GM23248 (cell line): ENCODE data around the gene FOXQ1. TPM values are rescaled to one million over a fixed set of nuclear protein-coding genes. Genes with fewer than 3 reads are reported as not detected.

Source experiments
- DNase-seq: peaks from one replicate; pipeline ENCODE4 v3.0.0-alpha.2; 2015
- H2AFZ ChIP-seq: fragments of 200-600 bp; sonication (generic); 2 replicates; pipeline ENCODE4 v1.6.1; 2016; ENCODE audit warnings: antibody characterized with exemption
- H3F3A ChIP-seq: fragments of 200-600 bp; sonication (generic); 2 replicates; pipeline ENCODE4 v1.6.1; 2016; ENCODE audit warnings: mild to moderate bottlenecking, antibody characterized with exemption, mixed run types; ENCODE audit not compliant: insufficient read depth
- H3K27ac ChIP-seq: fragments of 200-600 bp; sonication (generic); 2 replicates; pipeline ENCODE4 v1.5.1; 2016; ENCODE audit warnings: mild to moderate bottlenecking
- H3K27me3 ChIP-seq: fragments of 200-600 bp; sonication (generic); replicated peaks from 2 replicates; pipeline ENCODE4 v1.6.1; 2016; ENCODE audit warnings: mild to moderate bottlenecking; ENCODE audit not compliant: insufficient read depth
- H3K36me3 ChIP-seq: fragments of 200-600 bp; sonication (generic); 2 replicates; pipeline ENCODE4 v1.6.1; 2016; ENCODE audit warnings: low read depth, mild to moderate bottlenecking
- H3K4me1 ChIP-seq: fragments of 200-600 bp; sonication (generic); 2 replicates; pipeline ENCODE4 v1.6.1; 2016; ENCODE audit warnings: mild to moderate bottlenecking; ENCODE audit not compliant: insufficient read depth
- H3K4me2 ChIP-seq: fragments of 200-600 bp; sonication (generic); one replicate; pipeline ENCODE4 v1.6.1; 2016; ENCODE audit warnings: mild to moderate bottlenecking; ENCODE audit not compliant: unreplicated experiment
- H3K4me3 ChIP-seq: fragments of 200-600 bp; sonication (generic); 2 replicates; pipeline ENCODE4 v1.5.1; 2016; ENCODE audit warnings: mild to moderate bottlenecking
- H3K79me2 ChIP-seq: fragments of 200-600 bp; sonication (generic); 2 replicates; pipeline ENCODE4 v1.6.1; 2016; ENCODE audit warnings: mild to moderate bottlenecking; ENCODE audit not compliant: insufficient read depth
- H3K9ac ChIP-seq: fragments of 200-600 bp; sonication (generic); 2 replicates; pipeline ENCODE4 v1.6.1; 2016; ENCODE audit warnings: mild to moderate bottlenecking
- H3K9me2 ChIP-seq: fragments of 200-600 bp; sonication (generic); 2 replicates; pipeline ENCODE4 v1.6.1; 2016; ENCODE audit warnings: mixed run types, mild to moderate bottlenecking, moderate library complexity; ENCODE audit not compliant: insufficient read depth
- H3K9me3 ChIP-seq: fragments of 200-600 bp; sonication (generic); one replicate; pipeline ENCODE4 v1.6.1; 2017; ENCODE audit warnings: low read depth
- H4K20me1 ChIP-seq: fragments of 200-600 bp; sonication (generic); 2 replicates; pipeline ENCODE4 v1.6.0; 2016; ENCODE audit not compliant: insufficient read depth
- EZH2 ChIP-seq: fragments of 200-600 bp; sonication (generic); IDR thresholded peaks from 2 replicates; pipeline ENCODE4 v1.6.1; 2018; ENCODE audit warnings: antibody characterized with exemption, mild to moderate bottlenecking; ENCODE audit not compliant: insufficient read depth, poor library complexity, severe bottlenecking
- EZH2phosphoT487 ChIP-seq: fragments of 200-600 bp; sonication (generic); IDR thresholded peaks from 2 replicates; pipeline ENCODE4 v1.6.1; 2018; ENCODE audit warnings: antibody characterized with exemption, moderate library complexity, mild to moderate bottlenecking, low read depth; ENCODE audit not compliant: insufficient read depth
- WGBS, 2 experiments: methylation state at CpG; one replicate each; pipeline ENCODE4 v1.1.6; 2015 to 2017; ENCODE audit warnings: low lambda C conversion rate in 2 of 2, low coverage in 1 of 2; ENCODE audit errors: missing lambda C conversion rate in 2 of 2; 5-methylcytosine and 5-hydroxymethylcytosine counted together
- in situ Hi-C: fragments of 300-500 bp; cut with MboI; formaldehyde crosslinking; loops from 2 replicates; pipeline ENCODE4 v1.15.0; 2020
- polyA plus RNA-seq: library from polyadenylated mRNA; unstranded; fragments of >200 nt; fragmentation: Nextera tagmentation; extraction: Ambion mirVana; gene quantifications from 2 replicates; pipeline ENCODE4 v1.2.1, GENCODE V29; 2016
- total RNA-seq: library from RNA; depleted of rRNA; stranded (reverse); fragments of >200 nt; shearing (Covaris generic); gene quantifications from 2 replicates; pipeline ENCODE4 v1.2.3, GENCODE V29; 2014

The FOXQ1 gene
- total and polyA plus RNA-seq, 2 experiments from 2014 or later: under 0.01 TPM; not detected in 1

- H3K9ac ChIP-seq: no peak overlapping the region
- H3F3A ChIP-seq: no peaks in the 10 kb centered on the region
- H3K4me2 ChIP-seq: no peak overlapping the region
- no peaks in the 10 kb centered on the region for H3K9me3 ChIP-seq
- no peaks in the 10 kb centered on the region for H3K27me3 ChIP-seq
- H4K20me1 ChIP-seq: no peaks in the 10 kb centered on the region
- H3K4me3 ChIP-seq: no peak overlapping the region
- no peaks in the 10 kb centered on the region for H3K4me1 ChIP-seq
- no peaks in the 10 kb centered on the region for H3K79me2 ChIP-seq
- no peak for DNase-seq
- H2AFZ ChIP-seq: no peak overlapping the region
- no peak overlapping the region for H3K27ac ChIP-seq
- no peaks in the 10 kb centered on the region for H3K36me3 ChIP-seq
- TF ChIP-seq EZH2phosphoT487 (no peak), EZH2 (no peak)
- WGBS, 2 experiments: 82 to 83% methylated on average over 11 of the region's 11 CpGs
- no peaks in the 10 kb centered on the region for H3K9me2 ChIP-seq
- in situ Hi-C loops: no loop called here
These were observed 40.7 kb upstream of the FOXQ1 start for GRCh38 chr6:1271071-1271763.

- WGBS, 2 experiments: 77 to 78% methylated on average over 5 of the region's 5 CpGs
- in situ Hi-C loops: no loop called here
- no peak for TF ChIP-seq EZH2
- TF ChIP-seq EZH2phosphoT487: no peak
These were observed 33.7 kb upstream of the FOXQ1 start for GRCh38 chr6:1278061-1278720.

DNA sequence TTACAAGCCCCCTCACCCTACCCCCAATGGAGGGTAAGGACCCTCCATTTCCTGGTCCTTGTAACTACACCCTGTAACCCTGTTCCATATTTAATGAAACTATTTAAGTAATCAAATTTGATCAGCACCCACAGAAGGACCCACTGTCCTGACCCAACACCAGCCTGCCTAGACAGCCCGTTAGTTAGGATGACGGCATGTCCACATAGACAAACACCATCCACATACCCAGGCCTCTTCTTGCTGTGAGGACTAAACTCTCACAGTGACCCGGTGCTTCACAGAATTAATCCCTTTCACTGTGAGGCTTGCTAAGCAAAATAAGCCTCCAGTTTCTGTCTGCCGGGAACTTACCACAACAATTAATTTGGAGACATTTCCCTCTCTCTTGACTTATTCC is 32.8 kb upstream of the FOXQ1 start:
- 96 to 97% methylated on average over 4 of the region's 4 CpGs for whole genome bisulfite sequencing, 2 experiments
- in situ Hi-C loops: no loop called here

More at GRCh38 chr6:1278061-1278720, 33.7 kb upstream of the FOXQ1 start:
- Histone ChIP-seq H3K4me1 (no peaks in the 10 kb centered on the region), H3K9ac (no peak overlapping the region), H3K4me3 (no peak overlapping the region), H3F3A (no peaks in the 10 kb centered on the region), H3K4me2 (no peak overlapping the region), H3K9me2 (no peaks in the 10 kb centered on the region), H3K9me3 (no peaks in the 10 kb centered on the region), H2AFZ (no peak overlapping the region), H3K27ac (no peak overlapping the region), H3K27me3 (no peaks in the 10 kb centered on the region), H4K20me1 (no peaks in the 10 kb centered on the region), H3K79me2 (no peaks in the 10 kb centered on the region), H3K36me3 (no peaks in the 10 kb centered on the region)
- no peak for DNase-seq

DNA sequence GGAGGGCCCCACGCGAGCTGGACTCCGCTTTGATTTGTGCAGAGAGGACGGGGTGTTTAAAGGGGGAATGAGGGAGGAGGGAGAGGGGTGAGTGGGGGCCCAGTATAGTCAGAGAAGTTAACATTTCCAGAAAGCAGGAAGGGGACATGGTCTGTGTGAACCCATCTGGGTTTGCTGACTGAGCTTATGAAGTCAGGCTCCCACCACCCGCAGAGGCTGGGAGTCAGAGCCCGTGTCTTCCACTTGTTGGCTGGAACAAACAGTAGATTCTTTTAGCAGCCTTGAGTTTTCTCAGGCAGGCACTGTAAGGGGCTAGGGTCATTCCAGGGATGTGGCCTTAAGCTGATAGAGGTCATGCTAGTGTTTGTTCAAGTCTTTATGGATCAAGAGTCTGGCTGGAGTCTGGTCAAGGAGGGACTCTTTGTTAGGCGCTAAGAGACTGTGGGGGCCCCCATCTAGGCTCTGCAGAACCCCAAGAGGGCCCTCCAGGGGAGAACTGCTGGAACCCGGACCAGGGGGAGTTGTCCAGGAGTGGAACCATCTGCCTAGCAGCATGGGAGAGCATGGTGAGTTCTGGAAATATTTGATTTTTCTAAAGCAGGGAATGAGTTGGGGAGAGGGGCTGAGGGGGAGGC is 31.1 kb upstream of the FOXQ1 start:
- Histone ChIP-seq H3K79me2 (no peaks in the 10 kb centered on the region), H3F3A (peaks cover 16% of the 10 kb centered on the region), H3K27ac (no peak overlapping the region), H3K27me3 (no peaks in the 10 kb centered on the region), H2AFZ (no peak overlapping the region), H3K4me1 (peaks cover 11% of the 10 kb centered on the region), H3K4me3 (no peak overlapping the region), H3K36me3 (no peaks in the 10 kb centered on the region), H3K4me2 (no peak overlapping the region), H3K9me2 (no peaks in the 10 kb centered on the region), H3K9me3 (no peaks in the 10 kb centered on the region), H3K9ac (no peak overlapping the region), H4K20me1 (no peaks in the 10 kb centered on the region)
- no peak for DNase-seq
- TF ChIP-seq EZH2phosphoT487 (no peak), EZH2 (no peak)
- in situ Hi-C loops: no loop called here
- 82 to 85% methylated on average over 8 of the region's 8 CpGs for WGBS, 2 experiments

More for the DNA sequence above, 32.8 kb upstream of the FOXQ1 start:
- Histone ChIP-seq H3K4me1 (no peaks in the 10 kb centered on the region), H2AFZ (no peak overlapping the region), H3K79me2 (no peaks in the 10 kb centered on the region), H3K4me3 (no peak overlapping the region), H3F3A (no peaks in the 10 kb centered on the region), H3K27me3 (no peaks in the 10 kb centered on the region), H3K27ac (no peak overlapping the region), H4K20me1 (no peaks in the 10 kb centered on the region), H3K36me3 (no peaks in the 10 kb centered on the region), H3K9me2 (no peaks in the 10 kb centered on the region), H3K4me2 (no peak overlapping the region), H3K9me3 (no peaks in the 10 kb centered on the region), H3K9ac (no peak overlapping the region)
- no peak for DNase-seq
- TF ChIP-seq EZH2phosphoT487: no peak
- no peak for TF ChIP-seq EZH2
